SK-N-SH (cell line): ENCODE data around the gene ZBTB47. TPM values are rescaled to one million over a fixed set of nuclear protein-coding genes. Genes with fewer than 3 reads are reported as not detected.

Experiments
- CTCF ChIA-PET: fragments of 300-600, 350-600 bp; formaldehyde crosslinking; extraction: SDS; loops from one replicate; lab custom pipeline; 2021; lab: Yijun Ruan, JAX
- POLR2A ChIA-PET: fragments of 350-600 bp; sonication (Branson Sonifier 250); formaldehyde crosslinking; extraction: SDS; loops from one replicate; lab custom pipeline; 2020; ENCODE audit warnings: antibody characterized with exemption, inconsistent platforms; lab: Yijun Ruan, JAX
- DNase-seq: peaks from one replicate; pipeline ENCODE4 v3.0.0; 2012
- H2AFZ ChIP-seq: fragments of 200-600 bp; sonication (generic); 2 replicates; pipeline ENCODE4 v1.8.1; 2016; ENCODE audit warnings: antibody characterized with exemption, mild to moderate bottlenecking, low read depth
- H3F3A ChIP-seq: fragments of 200-600 bp; sonication (generic); replicated peaks from 2 replicates; pipeline ENCODE3; 2016; ENCODE audit warnings: antibody characterized with exemption, mild to moderate bottlenecking; ENCODE audit not compliant: insufficient read depth
- H3K27ac ChIP-seq, 2 experiments: fragments of 200-500 bp in 1 of 2; fragments of 200-600 bp in 1 of 2; sonication (Bioruptor generic) in 1 of 2; sonication (generic), shearing (Covaris generic) in 1 of 2; 2 replicates each; pipeline versions ENCODE4 v1.5.1 to v1.6.1; 2014 to 2016; ENCODE audit warnings: low read depth in 2 of 2, inconsistent platforms in 1 of 2, low read length in 1 of 2, mild to moderate bottlenecking in 1 of 2, mixed read lengths in 1 of 2
- H3K27me3 ChIP-seq: fragments of 200-600 bp; sonication (generic), shearing (Covaris generic); 2 replicates; pipeline ENCODE4 v1.6.1; 2016; ENCODE audit warnings: mixed run types; ENCODE audit not compliant: insufficient read depth
- H3K36me3 ChIP-seq, 2 experiments: fragments of 200-500 bp in 1 of 2; fragments of 200-600 bp in 1 of 2; sonication (Bioruptor generic) in 1 of 2; sonication (generic) in 1 of 2; replicated peaks in 1 of 2; 2 replicates each; pipeline versions ENCODE3 to v1.5.1; 2014 to 2016; ENCODE audit warnings: low read length in 1 of 2, mild to moderate bottlenecking in 1 of 2; ENCODE audit not compliant: insufficient read depth in 2 of 2, control insufficient read depth in 1 of 2
- H3K4me1 ChIP-seq, 2 experiments: fragments of 200-500 bp in 1 of 2; fragments of 200-600 bp in 1 of 2; sonication (Bioruptor generic) in 1 of 2; sonication (generic), shearing (Covaris generic) in 1 of 2; 2 replicates each; pipeline versions ENCODE4 v1.5.1 to v1.6.1; 2014 to 2016; ENCODE audit warnings: low read depth in 1 of 2, low read length in 1 of 2, mixed run types in 1 of 2; ENCODE audit not compliant: insufficient read depth in 2 of 2, control insufficient read depth in 1 of 2
- H3K4me2 ChIP-seq: fragments of 200-600 bp; sonication (generic), shearing (Covaris generic); 2 replicates; pipeline ENCODE4 v1.6.1; 2017; ENCODE audit warnings: mixed run types
- H3K4me3 ChIP-seq, 2 experiments: fragments of 200-500 bp in 1 of 2; fragments of 200-600 bp in 1 of 2; sonication (Bioruptor generic) in 1 of 2; sonication (generic), shearing (Covaris generic) in 1 of 2; 2 replicates each; pipeline versions ENCODE4 v1.5.1 to v1.8.1; 2014 to 2016; ENCODE audit warnings: low read depth in 2 of 2, inconsistent platforms in 1 of 2, low read length in 1 of 2, mild to moderate bottlenecking in 1 of 2, mixed read lengths in 1 of 2, moderate library complexity in 1 of 2
- H3K79me2 ChIP-seq: fragments of 200-600 bp; sonication (generic); 2 replicates; pipeline ENCODE4 v1.8.1; 2017; ENCODE audit warnings: mild to moderate bottlenecking; ENCODE audit not compliant: insufficient read depth
- H3K9ac ChIP-seq: fragments of 200-600 bp; sonication (generic); 2 replicates; pipeline ENCODE4 v1.6.1; 2017; ENCODE audit warnings: mixed run types
- H3K9me2 ChIP-seq: fragments of 200-600 bp; sonication (generic); 2 replicates; pipeline ENCODE4 v1.6.1; 2017; ENCODE audit warnings: mixed run types
- H3K9me3 ChIP-seq: fragments of 200-600 bp; sonication (generic); 2 replicates; pipeline ENCODE4 v1.6.1; 2017; ENCODE audit warnings: mixed run types, mild to moderate bottlenecking, moderate library complexity
- H4K20me1 ChIP-seq: fragments of 200-600 bp; sonication (generic); 2 replicates; pipeline ENCODE4 v1.6.1; 2017; ENCODE audit warnings: mild to moderate bottlenecking, mixed run types; ENCODE audit not compliant: insufficient read depth
- CHD2 ChIP-seq: fragments of 150-350 bp; IDR thresholded peaks from 2 replicates; pipeline ENCODE4 v1.6.1; 2018; ENCODE audit warnings: low read length; ENCODE audit not compliant: partially characterized antibody
- CTCF ChIP-seq: fragments of 200-600 bp; sonication (generic); IDR thresholded peaks from 2 replicates; pipeline ENCODE4 v1.6.1; 2017; ENCODE audit warnings: antibody characterized with exemption, mild to moderate bottlenecking, moderate library complexity
- REST ChIP-seq: IDR thresholded peaks from 2 replicates; pipeline ENCODE4 v1.6.1; 2012; ENCODE audit warnings: mild to moderate bottlenecking, low read depth, low read length, moderate library complexity
- YY1 ChIP-seq: IDR thresholded peaks from 2 replicates; pipeline ENCODE4 v1.4.0; 2012; ENCODE audit warnings: low read depth, mild to moderate bottlenecking
- WGBS: methylation state at CpG from one replicate; pipeline ENCODE4 v1.1.6; 2017; ENCODE audit warnings: low lambda C conversion rate; 5-methylcytosine and 5-hydroxymethylcytosine counted together
- polyA plus RNA-seq, 3 experiments: library from polyadenylated mRNA; depleted of rRNA; stranded (reverse); fragments of >200 nt; gene quantifications; 2 replicates each; pipeline ENCODE4 v1.2.3, GENCODE V29; 2012

The ZBTB47 gene
- polyA plus RNA-seq, 1 of the 3 experiments (the other 2 are of a cell fraction) = 9.9 TPM

GRCh38 chr3:42605546-42606173 lies 47.8 kb upstream of the ZBTB47 start:
- 85% methylated on average over 5 of the region's 5 CpGs for WGBS
- peaks cover 12 to 43% of the 10 kb centered on the region in 2 experiments for H3K36me3 ChIP-seq
- H4K20me1 ChIP-seq = peaks cover 72% of the 10 kb centered on the region
- no peak overlapping the region for H3K4me3 ChIP-seq
- H3K27me3 ChIP-seq = no peaks in the 10 kb centered on the region
- H3K27ac ChIP-seq = no peak overlapping the region
- H3K9me3 ChIP-seq = 0 out of 2 replicates have a peak, but pooled peaks cover 5% of the 10 kb centered on the region
- peaks cover 0 to 11% of the 10 kb centered on the region in 2 experiments; a peak in 3 of 4 replicates for H3K4me1 ChIP-seq
- no peak for DNase-seq
- H2AFZ ChIP-seq = no peak overlapping the region
- no peak overlapping the region for H3K4me2 ChIP-seq
- H3K9me2 ChIP-seq = no peaks in the 10 kb centered on the region
- H3F3A ChIP-seq = peaks cover 12% of the 10 kb centered on the region
- H3K79me2 ChIP-seq = peaks cover 99% of the 10 kb centered on the region
- no peak overlapping the region for H3K9ac ChIP-seq
- TF ChIP-seq REST (no peak), CHD2 (no peak)
- POLR2A ChIA-PET = no interaction called here
- CTCF ChIA-PET = interaction anchor here (0.8 to 1.1 kb wide), 5 partner anchors 9 to 23 kb away, joined by 3 read pairs; no protein-coding TSS in a partner anchor

GRCh38 chr3:42608581-42608980 lies 44.9 kb upstream of the ZBTB47 start:
- TF ChIP-seq CTCF = no peak
- TF ChIP-seq YY1 = no peak
- TF ChIP-seq, all 33 proteins: peak for 0
- Histone ChIP-seq H3K9me2 (no peaks in the 10 kb centered on the region), H3K4me1 (peaks cover 0 to 9% of the 10 kb centered on the region in 2 experiments; a peak in 3 of 4 replicates), H2AFZ (no peak overlapping the region), H3K27ac (no peak overlapping the region), H3K4me3 (no peak overlapping the region), H3K9ac (no peak overlapping the region), H3F3A (peaks cover 20% of the 10 kb centered on the region), H3K36me3 (peaks cover 22 to 42% of the 10 kb centered on the region in 2 experiments), H3K27me3 (no peaks in the 10 kb centered on the region), H3K4me2 (no peak overlapping the region), H3K9me3 (0 out of 2 replicates have a peak, but pooled peaks cover 5% of the 10 kb centered on the region), H3K79me2 (peaks cover 100% of the 10 kb centered on the region), H4K20me1 (peaks cover 80% of the 10 kb centered on the region)
- CTCF ChIA-PET = interaction anchor here (0.6 to 1.5 kb wide), 3 partner anchors 12 to 361 kb away, joined by 3 to 4 read pairs (median 3); no protein-coding TSS in a partner anchor
- WGBS = 85% methylated on average over 5 of the region's 5 CpGs
- DNase-seq = no peak
- POLR2A ChIA-PET = no interaction called here
